Measurements from ENCODE around the gene SYNDIG1.

The SYNDIG1 gene

DNA sequence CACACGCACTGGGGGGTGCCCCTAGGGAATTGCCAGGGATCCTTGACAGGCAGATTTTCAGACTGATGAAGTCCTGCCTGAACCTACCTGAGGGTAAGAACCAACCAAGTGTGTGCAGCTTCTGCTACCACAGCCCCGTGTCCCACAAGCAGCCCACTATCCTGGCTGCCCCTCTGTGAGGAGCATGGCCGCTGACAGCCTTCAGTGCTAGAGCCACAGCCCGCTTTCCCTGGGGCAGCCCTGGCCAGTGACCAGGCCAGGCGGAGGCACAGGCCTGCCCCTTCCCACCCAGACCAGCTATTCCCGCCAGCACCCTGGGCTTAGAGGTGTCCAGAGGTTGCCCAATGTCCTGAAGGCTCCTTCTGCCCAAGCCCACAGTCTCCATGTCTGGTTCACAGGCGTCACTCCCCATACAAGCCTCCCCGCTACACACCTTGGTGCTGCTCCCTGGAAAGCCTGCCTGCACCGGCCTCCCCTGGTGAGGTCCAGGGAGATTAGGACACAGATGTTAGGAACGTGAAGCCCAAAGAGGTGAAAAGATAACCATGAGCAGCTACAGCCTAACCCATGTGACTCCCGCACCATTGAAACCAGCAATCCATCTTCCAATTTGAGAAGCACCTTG lies 207.0 kb downstream of the SYNDIG1 start:
- ChIA-PET CTCF (interaction anchor here (2.0 kb wide), 1 partner anchor 10 kb away, joined by 7 read pairs; no protein-coding TSS in a partner anchor), POLR2A (no interaction called here)
- TF ChIP-seq, protein P1, sequence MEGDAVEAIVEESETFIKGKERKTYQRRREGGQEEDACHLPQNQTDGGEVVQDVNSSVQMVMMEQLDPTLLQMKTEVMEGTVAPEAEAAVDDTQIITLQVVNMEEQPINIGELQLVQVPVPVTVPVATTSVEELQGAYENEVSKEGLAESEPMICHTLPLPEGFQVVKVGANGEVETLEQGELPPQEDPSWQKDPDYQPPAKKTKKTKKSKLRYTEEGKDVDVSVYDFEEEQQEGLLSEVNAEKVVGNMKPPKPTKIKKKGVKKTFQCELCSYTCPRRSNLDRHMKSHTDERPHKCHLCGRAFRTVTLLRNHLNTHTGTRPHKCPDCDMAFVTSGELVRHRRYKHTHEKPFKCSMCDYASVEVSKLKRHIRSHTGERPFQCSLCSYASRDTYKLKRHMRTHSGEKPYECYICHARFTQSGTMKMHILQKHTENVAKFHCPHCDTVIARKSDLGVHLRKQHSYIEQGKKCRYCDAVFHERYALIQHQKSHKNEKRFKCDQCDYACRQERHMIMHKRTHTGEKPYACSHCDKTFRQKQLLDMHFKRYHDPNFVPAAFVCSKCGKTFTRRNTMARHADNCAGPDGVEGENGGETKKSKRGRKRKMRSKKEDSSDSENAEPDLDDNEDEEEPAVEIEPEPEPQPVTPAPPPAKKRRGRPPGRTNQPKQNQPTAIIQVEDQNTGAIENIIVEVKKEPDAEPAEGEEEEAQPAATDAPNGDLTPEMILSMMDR (IDR thresholded peaks at IDR 0.05; ENCODE audit: control extremely low read depth, extremely low read depth, low read depth, missing control alignments), result no peak
- no peak for DNase-seq (ENCODE audit: extremely low spot score)

- TF ChIP-seq, protein P1 (IDR thresholded peaks at IDR 0.05; ENCODE audit: control extremely low read depth, extremely low read depth, low read depth, missing control alignments), result no peak
- ChIA-PET CTCF (no interaction called here), POLR2A (no interaction called here)
- no peak for DNase-seq (ENCODE audit: extremely low spot score)
Measured at GRCh38 chr20:24676978-24677370, 207.5 kb downstream of the SYNDIG1 start.

- ChIA-PET CTCF (no interaction called here), POLR2A (no interaction called here)
- TF ChIP-seq, protein P1 (IDR thresholded peaks at IDR 0.05; ENCODE audit: control extremely low read depth, extremely low read depth, low read depth, missing control alignments), result no peak
- DNase-seq (ENCODE audit: extremely low spot score), result no peak
Measured at GRCh38 chr20:24677626-24678315, 208.3 kb downstream of the SYNDIG1 start.

DNA sequence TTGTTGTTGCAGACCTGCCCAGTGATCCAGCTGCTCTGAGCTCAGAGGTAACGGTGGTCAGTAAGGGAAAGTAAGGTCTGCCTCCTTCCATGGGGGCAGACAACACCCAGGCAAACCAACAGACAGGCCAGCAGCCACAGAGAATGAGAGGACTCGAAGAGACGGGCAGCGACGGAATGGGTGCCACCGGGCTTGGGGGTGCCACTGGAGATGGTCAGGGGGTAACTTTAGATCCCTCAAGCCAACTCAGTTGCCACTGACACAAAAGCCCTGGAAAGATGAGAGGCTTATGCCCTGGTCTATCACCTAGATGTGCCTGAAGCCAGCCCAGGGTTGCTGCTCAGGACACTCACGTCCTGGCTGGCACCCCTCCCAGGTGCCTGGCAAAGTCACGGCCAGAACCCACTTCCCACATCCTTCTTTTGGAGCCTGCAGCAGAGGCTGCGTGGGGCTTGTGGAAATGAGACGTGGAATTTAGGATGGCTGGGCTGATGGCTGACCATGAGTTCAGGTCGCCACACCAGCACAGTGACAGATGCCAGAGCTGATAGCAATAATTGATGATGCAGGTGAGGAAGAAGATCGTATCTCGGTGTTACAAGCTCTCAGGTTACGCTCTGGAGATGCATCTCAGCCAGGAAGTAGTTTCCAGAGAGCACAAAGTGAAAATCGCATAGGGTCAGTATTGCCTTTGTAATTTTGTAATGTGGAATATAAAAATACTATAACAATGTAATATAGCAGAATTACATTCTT lies 209.1 kb downstream of the SYNDIG1 start:
- no peak for DNase-seq (ENCODE audit: extremely low spot score)
- POLR2A ChIA-PET, result no interaction called here
- CTCF ChIA-PET, result no interaction called here
- TF ChIP-seq, protein P1 (IDR thresholded peaks at IDR 0.05; ENCODE audit: control extremely low read depth, extremely low read depth, low read depth, missing control alignments), result no peak

GRCh38 chr20:24679448-24680047 lies 210.1 kb downstream of the SYNDIG1 start:
- ChIA-PET POLR2A (no interaction called here), CTCF (interaction anchor here (1.5 kb wide), 1 partner anchor 13 kb away, joined by 4 read pairs; no protein-coding TSS in a partner anchor)
- no peak for DNase-seq (ENCODE audit: extremely low spot score)
- TF ChIP-seq, protein P1 (IDR thresholded peaks at IDR 0.05; ENCODE audit: control extremely low read depth, extremely low read depth, low read depth, missing control alignments), result no peak

Data from GM10248 (cell line).